AG08395 (cell line): Measurements from ENCODE around the gene FHIT.

Experiments used
- DNase-seq: peaks from one replicate; pipeline ENCODE4 v3.0.0; 2012; ENCODE audit warnings: mixed read lengths, low spot score

Gene FHIT

DNA sequence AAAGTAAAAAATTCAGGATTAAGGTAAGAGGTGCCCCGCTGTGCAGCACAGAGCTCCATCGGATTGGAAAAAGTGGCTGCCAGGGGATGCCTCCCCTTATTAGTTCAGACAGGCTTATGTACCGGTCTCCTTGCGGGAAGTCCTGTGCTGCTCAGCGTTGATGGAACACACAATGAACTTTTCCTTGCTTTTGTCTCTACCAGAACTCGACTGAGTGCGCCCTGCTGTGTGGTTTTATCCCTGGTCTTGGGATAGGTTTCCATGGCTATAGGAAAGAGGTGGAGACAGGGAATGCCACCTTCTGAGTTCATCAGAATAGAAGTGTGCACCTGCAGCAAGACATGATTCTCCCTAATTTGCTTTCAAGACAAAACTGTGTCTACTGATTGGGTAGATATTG, 1455.5 kb downstream of the FHIT start:
- DNase-seq = no peak

DNA sequence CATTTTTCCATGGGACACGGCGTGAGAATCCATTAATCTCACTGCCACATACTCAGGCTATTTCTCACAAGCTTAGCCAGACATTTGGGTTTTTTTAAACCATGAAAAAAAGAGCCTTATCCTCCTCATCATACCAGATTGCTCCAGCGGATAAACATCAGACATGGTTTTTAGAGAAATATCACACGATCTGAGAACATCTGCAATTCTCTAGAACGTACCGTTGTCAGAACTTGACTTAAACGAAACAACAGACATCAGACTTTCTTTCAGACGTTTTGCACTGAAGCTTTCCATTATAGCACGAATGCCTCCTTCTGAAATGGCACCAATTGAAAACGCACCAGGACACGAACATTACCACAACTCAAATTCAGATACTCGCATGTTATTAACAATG, 1457.3 kb downstream of the FHIT start:
- no peak for DNase-seq

DNA sequence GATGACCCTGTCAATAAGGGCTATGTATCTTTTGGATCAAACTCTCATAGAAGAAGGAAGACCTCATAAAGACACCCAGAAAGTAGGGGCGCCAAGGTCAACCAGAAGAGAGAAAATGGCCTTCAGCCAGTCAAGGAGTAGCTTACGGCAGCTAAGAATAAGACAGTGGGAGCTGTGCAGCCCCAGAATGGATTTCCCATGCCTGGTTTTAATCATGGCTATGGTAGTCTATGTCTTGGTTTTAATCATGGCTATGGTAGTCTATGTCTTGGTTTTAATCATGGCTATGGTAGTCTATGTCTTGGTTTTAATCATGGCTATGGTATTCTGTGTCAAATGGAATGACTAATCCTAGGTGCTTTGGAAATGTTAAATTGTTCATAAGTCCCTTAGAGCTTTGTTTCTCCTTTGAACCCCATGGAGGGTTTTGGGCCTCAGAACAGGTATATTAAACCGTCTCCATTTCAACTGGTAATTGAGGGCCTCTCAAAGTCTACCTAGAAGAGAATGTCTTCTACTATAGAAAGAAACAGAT, 1459.4 kb downstream of the FHIT start:
- DNase-seq = no peak

DNA sequence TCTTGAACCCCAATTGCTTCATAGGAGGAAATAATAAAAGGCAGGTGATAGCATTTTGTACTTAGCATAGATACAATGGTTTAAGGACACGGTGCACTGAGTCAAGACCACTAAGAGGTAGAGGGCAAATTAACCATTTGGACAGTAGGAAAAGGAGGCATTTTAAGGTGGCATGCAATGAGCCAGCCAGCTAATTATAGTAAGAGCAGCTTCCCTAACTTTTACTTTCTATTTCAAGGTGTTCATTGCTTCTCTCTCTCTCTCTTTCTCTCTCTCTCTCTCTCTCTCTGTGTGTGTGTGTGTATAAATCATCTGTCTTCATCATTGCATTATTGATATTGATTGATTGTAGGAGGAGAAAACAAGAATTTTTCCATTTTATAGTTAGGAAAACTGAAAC, 1461.0 kb downstream of the FHIT start:
- no peak for DNase-seq

DNA sequence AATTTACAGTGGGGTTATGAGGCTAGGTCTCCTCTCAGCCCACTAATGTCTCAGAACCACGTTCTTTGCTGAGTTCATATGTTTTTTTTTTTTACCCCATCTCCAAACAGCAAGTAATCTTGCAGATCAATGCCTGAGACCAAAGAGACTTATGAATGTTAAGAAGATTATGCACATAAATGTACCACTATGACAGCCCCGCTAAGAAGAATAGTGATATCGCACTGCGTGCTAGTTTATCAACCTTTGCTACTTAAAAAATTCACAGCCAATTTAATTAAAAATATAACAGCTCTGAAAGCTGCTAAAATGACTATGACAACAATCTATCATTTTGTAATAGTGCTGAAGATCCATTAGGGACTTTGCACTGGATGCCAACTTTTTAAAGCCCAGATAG, 1462.5 kb downstream of the FHIT start:
- no peak for DNase-seq

DNA sequence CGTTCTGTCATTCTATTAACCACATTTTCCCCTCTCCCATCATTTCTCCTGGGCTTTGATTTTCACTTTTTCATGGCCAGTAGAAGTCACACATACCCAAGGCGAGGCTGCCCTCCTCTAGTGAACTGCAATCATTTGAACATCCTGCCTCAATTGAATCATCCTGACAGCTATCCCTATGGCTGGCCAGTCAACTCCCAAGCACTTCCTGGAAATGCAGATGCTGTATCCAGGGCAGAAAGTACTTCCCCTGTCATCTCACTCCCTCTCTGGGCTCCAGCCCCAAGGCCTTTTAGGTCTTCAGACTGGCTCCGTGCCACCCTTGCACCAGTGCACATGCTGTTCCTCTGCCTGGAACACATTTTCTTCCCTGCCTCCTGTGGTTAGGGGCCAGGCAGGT, 1463.1 kb downstream of the FHIT start:
- no peak for DNase-seq

DNA sequence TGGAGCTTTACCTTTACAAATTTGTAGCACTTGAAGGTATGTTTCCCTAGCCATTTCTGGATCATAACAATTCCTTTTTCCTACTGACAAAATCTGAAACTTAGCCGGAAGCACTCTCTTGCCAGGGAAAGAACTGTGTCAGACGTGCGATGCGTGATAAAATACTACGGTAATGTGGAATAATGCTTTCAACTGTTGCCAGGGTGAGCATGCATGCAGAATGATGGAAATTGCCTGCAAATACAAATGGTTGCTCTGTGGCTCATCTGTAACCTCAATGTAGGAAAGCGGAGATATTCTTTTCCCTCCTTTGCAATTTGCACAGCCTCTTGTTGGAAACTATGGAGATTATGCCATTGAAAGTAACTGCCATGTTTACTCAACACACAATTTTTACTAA, 1464.9 kb downstream of the FHIT start:
- DNase-seq = no peak

DNA sequence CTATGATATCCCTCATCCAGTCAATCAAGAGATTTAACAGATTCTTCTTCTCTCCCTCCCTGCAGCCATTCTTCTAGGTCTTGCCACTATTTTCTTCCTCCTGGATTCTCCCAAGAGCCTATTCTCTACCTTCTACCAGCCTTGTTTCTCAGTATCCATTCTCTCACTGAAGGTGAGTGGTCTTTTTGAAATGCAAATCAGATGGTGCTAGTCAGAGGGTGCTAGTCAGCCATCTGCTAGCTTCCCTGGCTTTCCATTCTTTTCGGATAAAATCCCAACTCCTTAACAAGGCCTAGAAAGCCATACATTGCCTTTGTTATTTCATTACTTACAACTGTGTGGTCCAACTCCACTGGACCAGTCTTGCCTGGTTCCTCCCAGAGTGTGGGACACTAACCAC, 1467.1 kb downstream of the FHIT start:
- no peak for DNase-seq

DNA sequence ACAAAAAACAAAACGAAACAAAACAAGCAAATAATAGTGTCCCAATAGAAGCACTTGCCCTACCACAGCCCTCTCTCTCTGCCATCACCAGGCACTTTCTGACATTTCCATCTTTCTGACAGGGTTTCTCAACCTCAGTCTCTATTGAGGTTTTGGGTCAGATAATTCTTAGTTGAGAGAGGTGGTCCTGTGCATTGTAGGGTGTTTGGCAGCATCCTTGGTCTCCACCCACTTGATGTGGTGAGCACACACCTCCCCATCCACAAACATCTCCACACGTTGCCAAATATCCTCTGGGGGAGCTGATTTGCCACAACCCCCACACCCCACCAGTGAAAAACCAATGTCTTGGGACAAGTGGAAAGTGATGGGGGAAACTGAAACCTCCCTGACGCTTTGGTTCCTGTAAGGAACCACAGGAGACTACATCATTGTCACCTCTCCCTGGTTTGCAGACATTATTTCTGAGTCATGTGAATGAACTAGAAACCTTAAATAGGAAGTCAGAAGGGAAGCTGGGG, 1467.7 kb downstream of the FHIT start:
- DNase-seq = no peak

DNA sequence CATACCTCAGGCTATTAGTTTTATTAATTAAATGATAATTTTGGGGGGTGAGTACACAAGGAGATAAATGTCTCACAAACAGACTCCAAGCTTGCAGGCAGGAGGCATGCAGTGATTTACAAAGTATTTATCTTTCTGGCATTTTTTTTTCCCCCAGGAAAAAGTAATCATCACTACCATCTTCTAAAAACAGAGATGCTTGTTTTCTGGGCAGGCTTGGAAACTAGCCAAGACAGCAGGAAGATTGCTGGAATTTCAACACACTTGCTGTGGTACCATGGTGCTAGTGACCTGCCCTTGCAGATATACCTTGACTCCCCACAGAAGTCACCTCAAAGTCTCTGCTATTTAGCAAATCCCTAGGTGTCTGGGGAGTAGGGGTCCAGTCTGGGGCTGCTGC, 1468.6 kb downstream of the FHIT start:
- DNase-seq = no peak

DNA sequence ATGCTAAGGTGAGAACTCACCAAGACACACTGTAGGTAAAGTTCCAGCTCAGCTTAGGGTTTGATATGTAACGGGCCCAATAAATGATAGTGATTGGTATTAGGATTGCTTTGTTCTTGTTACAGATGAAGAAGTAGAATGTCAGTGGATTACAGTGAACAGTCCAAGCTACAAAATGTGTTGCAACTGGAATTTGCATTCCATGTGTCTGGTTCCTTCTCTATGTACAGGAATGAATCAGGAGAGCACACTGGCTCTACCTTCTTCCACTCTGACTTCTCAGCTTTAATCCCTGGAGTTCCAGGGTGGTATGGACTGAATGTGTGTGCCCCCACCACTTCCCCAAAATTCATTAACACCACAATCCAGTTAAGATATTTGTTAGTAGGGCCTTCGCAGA, 1471.0 kb downstream of the FHIT start:
- DNase-seq = no peak

DNA sequence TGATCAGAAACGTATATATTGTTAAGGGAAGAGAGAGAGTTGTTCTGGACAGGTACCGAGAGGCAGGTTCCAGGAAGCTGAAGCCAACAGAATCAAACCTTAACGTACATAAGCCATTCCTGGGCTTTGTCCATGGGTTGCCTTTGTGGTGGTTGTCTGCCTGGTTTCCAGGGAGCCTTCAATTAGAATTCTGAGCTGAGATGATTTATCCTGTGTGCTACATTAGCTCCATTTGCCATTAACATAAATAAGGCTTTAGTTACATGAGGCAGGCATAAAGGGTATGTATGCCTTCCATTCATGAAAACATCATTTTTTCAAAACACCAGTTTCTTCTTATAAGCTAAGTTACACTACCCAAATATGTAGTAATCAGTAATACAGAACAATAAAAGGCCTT, 1472.0 kb downstream of the FHIT start:
- no peak for DNase-seq

DNA sequence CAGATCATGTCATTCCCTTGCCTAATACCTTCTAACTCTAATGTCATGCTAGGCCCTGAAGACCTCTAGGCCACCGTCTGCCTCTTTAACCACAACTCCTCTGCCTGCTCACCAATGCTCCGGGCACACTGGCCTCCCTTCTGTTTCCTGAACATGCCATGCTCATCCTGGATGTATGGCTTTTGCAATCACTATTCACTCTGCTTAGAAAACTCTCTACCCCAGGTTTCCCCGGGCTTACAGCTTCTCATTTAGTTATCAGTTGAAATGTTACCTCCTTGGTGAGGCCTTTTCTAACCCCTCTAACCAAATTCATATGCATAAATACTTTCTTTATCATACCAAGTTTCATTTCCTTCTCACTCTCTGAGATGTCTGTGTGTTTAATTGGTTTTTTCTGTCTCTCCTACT, 1473.6 kb downstream of the FHIT start:
- no peak for DNase-seq

DNA sequence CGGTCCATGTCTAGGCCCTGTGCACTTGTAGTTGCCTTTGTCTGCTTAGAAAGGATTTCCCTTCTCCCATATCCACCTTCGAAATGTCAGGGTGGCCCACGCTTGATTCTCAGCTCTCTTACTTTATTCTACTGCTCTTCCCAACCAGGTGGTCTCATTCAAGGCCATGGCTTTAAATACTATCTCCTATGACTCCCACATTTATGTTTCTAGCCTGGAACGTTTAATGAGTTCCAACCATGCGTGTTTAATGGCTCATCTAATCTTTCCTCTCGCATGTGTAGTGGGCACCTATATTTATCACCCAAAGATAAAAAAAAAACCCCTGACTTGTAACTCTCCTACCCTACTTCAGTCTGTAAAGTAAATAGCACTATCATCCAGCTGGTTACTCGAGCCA, 1474.2 kb downstream of the FHIT start:
- no peak for DNase-seq

DNA sequence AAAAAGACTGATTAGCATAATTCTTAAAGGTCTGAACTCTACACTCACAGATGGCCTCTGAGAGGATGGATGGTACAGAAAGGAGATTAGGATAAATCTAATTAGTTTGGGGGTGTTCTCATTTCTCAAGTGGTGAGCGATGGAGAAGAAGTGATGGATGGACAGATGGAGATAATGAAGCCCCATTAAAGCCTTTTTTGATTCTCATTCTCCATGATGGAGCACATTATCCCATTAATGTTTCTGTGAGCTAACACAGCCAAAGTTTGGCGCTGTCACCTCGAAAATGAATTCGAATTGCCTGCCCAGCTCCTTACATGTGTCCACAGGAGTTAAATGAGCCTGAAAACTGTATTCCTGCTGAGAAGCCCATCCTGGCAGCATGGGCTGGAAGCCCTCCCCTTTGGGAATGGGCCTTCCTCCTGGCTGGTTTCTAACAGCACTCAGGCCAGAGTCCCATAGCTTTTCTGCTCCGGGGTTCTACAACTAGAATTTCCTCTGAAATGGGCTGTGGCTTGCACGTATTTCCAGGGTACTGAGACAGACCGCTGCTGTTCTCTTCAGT, 1475.4 kb downstream of the FHIT start:
- DNase-seq = no peak

DNA sequence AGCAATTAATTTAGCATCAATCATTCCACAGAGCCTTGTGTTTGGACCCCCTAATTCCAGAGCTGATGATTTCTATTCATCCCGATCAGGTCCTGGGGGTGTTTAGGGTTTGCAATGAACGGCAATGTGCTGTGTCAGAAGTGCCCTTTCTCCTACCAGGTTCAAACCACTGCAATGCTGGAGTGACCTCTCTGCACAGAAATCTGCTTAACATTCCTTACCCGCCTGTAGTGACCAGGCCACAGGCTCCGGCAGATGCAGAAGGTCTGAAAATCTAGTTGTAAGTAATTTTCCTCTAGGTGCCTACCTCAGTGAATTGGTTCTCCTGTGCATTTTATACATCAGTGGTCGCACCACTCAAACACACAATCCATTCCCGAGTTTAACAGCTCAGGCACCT, 1476.1 kb downstream of the FHIT start:
- no peak for DNase-seq

DNA sequence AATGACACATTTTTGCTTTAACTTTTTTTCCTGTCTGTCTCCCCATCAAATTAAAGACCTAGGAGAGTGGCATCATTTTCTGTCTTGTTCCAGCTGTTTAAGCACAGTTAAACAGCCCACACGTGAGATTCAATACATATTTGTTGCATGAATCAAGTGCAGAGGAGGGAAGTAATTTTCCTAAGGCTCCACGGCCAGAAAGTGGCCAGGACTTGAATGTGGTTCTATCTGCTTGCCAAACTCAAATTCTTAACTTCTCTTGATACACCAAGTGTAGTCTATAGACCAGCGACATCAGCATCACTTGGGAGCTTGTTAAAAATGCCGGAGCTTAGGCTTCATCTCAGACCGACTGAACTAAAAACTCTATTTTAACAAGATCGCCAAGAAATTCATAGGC, 1476.6 kb downstream of the FHIT start:
- DNase-seq = peak; percentile 69

DNA sequence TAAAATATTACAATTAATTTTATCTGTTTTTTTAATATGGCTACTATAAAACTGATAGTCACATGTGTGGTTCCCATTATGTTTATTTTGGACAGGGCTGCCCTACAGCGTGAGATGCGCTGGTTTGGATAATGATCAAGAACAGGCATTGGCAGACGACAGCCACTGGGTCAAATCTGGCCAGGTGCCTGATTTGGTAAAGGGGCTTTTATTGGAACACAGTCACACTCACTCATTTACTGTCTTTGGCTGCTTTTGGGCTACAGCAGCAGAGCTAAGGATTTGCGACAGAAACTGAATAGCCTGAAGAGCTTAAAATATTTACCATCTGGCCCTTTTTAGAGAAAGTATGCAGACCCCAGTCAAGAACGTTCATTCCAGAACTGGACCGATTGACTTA, 1477.3 kb downstream of the FHIT start:
- no peak for DNase-seq

DNA sequence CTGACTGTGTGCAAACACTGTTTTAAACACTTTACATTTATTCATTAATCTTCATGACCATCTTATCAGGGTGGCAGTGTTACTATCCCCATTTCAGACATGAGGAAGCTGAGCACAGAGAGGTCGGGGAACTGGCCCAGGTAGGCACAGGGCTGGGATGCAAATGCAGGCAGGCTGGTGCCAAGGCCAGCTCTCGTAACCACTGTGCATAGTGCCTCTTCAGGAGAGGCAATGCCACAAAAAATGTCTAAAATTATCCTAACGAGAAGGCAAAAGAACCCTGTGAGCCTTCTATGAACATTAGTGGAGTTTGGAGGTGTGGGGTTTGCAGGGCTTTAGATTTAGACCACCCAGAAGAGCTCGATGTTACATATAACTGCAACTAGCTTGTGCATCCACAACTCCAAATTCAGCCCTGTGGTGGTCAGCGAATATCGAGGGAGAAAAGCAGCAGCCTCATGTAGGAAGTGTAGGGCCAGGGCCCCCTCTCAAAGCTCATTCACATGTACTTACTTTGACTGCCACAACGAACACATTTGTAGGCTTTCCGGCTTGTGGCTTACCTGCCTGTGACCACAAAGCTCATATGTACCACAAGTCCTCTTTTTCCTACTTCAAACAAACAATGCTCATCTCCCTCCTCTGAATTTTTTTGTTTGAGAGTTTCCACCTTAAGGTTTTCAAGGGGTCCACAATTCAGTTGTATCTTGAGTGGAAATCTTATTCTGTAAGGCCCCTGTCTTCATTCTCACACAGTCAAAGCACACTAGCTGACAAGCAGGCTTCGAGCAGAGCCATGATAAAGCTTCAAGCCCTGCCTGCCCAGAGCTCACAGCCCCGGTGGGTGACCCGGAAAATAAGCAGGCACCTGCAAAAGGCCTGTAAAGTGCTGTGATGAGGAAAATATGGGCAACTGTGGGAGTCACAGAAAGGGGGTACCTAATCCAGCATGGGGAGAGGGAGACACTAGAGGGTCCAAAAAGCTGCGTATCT, 1478.5 kb downstream of the FHIT start:
- DNase-seq = no peak

DNA sequence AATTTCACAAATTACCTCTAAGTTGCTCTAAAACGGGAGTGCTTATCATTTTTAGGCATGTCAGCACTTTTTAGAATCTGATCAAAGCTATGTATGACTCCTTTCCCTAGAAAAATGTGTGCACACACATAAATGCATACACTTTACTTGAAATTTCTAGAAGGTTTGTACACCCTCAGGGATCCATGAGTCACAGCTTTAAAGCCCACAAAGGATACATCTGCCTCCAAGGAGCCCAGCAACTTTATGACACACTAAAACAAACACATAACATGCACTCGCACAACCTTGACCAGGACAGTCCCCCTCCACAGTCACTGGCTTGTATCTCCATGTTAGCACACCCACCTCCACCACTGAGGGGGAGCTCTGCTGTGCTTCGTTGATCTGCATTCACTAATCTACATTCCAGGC, 1479.5 kb downstream of the FHIT start:
- peak; percentile 76 for DNase-seq

DNA sequence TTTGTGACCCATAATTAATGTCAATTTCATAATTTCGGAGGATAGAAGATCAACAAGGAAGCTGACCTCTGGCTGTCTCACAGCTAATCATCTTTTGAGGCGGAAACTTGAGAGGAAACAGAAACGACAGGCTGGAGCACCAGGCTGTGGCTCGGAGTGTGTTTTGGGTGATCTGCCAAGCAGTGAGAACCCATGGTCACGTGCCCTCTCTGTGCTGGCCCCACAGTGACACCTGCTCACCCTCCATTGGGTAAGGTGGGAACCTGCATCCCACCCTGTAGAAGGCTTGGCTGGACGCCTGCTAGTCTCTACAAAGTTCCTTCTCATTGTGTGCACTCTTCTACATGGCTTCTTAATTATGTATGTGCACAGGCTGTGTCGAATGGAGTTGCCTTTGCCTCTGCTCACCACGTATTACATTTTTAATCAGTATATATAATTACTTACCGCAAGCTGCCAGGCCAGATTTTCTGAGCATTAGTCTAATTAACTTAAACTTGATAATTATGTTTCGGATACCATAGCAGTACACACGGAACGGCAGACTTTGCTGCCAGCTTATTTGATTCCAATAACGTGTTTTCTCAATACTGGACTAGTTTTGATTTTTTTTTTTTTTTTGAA, 1482.0 kb downstream of the FHIT start:
- DNase-seq = no peak

DNA sequence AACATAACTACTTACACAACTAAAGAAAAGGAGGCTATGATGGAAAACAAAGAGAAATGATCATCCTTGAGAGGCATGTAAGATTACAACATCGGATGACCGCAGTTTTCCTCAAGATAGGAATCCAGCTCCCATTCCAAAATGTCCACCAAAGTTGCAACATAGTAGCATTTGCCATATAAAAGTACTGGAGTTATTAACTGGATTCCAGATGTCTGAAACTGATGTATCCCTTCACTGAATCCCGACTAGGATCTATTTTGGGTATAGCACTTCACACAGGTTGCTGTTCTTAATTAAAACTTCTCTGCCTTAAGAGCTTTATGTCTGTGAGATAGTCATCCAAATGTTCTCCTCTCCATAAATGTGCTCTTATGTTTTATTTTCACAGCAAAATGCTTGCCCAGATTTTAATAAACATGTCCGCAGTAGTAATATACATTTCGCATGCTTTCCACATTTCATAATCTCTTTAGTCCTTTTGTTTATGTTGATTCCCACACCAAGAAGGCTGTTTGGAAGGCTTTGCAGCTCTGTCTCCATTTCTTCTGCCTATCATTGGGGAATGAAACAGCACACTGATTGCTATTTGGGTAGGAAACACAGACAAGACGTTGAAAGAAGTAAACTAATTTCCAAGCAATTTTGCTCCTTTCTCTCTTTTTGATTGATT, 1484.9 kb downstream of the FHIT start:
- DNase-seq = peak; percentile 70
